Measurements from ENCODE around the gene EVL.

Gene EVL

DNA sequence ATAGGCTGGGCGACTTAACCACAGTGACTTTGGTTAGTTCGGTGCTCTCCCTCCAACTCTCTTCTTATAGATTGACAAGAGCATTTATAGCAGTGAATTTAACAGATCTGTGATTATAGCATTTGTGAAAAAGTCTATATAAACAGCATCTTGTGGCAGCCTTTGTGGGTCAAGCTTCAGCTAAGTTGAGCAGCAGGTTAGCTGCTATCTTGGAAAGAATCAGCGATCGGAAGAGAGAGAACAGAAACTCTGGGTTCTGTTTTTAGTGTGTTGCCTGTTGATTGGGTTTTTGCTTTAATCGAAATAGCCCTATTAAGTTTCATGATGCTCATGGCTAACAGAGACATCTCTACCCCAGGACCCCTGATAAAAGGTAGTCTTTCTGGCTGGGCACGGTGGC lies 20.2 kb downstream of the EVL start:
- DNase-seq (ENCODE audit: low spot score): no peak

DNA sequence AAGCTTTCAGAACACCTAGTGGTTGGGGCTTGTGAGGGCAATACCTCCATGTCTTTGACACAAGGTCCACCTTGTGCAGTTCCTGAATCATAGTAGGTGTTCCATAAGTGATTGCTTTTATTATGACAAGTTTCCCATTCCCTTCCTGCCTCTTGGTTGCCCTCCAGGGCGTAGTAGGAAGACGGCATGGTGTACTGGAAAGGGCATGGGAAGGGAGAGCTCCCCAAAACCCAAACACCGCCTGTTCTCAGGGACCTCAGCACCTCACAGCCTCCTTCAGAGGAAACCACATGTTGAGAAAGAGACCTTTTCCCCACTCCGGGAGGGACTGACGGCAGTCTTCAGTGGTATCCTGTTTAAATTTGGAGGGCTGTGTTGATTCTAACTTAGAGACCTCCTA lies 21.1 kb downstream of the EVL start:
- DNase-seq (ENCODE audit: low spot score): no peak

GRCh38 chr14:100088226-100088625 lies 23.0 kb downstream of the EVL start:
- no peak for DNase-seq (ENCODE audit: low spot score)

GRCh38 chr14:100091386-100091785 lies 26.2 kb downstream of the EVL start:
- DNase-seq (ENCODE audit: low spot score): no peak

DNA sequence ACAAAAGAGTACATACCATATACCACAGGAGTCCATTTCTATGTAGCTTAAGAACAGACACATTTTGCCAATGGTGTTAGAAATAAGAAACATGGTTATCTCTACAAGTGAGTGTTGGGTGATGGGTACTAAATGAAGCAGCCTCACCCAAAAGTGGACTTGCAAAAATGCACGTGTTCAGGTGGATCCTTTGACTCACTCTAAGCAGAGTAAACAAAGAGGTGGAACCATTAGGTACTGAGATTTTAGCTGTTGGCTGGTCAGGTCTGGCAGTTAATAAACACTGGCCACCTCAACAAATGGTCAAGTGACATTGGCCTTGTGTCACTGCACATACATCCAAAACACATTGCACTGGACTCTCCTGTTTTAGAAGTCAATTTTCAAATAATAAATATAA lies 27.6 kb downstream of the EVL start:
- DNase-seq (ENCODE audit: low spot score): no peak

- DNase-seq (ENCODE audit: low spot score): no peak
Measured at GRCh38 chr14:100093319-100093718, 28.1 kb downstream of the EVL start.

- DNase-seq (ENCODE audit: low spot score): no peak
Measured at GRCh38 chr14:100096656-100097055, 31.4 kb downstream of the EVL start.

GRCh38 chr14:100098171-100098570 lies 32.9 kb downstream of the EVL start:
- no peak for DNase-seq (ENCODE audit: low spot score)

GRCh38 chr14:100100032-100100703 lies 34.9 kb downstream of the EVL start:
- no peak for DNase-seq (ENCODE audit: low spot score)

DNA sequence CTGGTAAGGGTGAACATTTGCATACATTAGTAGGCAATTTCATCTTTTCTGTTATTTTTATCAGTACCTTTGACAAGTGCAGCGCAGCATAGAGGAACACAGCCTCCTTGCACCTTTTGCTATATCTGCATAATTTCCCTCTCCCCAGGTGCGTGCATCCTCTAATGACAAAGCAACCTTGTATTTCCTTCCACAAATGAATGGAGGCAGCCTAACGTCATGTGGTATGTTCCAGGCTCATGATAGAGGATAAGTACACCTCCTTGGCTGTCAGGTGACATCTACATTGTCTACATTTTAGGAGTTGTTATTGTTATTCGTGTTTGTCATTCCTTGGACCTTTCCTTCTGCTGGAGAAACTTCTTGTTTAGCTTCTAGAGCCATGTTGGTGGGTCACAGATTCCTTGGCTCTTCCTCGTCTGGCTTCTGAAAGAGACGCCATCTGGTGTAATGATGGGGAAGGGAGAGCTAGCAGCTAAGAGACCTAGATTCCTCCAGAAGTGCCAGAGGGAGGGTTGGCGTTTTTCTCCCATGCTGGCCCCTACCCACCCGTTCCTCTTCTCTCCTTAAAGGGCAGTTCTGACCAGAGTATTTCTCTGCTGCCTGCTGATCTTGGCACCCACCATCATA lies 37.0 kb downstream of the EVL start:
- no peak for DNase-seq (ENCODE audit: low spot score)

GRCh38 chr14:100103250-100104005 lies 38.2 kb downstream of the EVL start:
- DNase-seq (ENCODE audit: low spot score): peak; percentile 48

DNA sequence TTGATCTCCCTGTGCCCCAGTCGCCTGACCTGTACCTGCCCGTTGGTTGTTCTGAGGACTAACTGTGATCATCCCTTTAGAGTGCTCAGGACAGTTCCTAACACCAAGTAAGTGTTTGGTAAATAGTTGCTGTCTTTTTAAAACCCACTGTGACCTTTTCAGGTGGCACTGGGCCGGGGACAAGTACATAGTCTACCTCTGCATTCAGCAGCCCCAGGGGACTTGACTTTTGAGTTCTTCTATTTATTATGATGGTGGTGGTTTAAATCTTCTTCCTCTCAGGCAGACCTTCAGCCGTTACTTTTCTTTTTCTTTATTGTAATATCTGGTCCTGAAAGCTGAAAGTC lies 38.8 kb downstream of the EVL start:
- DNase-seq (ENCODE audit: low spot score): no peak

DNA sequence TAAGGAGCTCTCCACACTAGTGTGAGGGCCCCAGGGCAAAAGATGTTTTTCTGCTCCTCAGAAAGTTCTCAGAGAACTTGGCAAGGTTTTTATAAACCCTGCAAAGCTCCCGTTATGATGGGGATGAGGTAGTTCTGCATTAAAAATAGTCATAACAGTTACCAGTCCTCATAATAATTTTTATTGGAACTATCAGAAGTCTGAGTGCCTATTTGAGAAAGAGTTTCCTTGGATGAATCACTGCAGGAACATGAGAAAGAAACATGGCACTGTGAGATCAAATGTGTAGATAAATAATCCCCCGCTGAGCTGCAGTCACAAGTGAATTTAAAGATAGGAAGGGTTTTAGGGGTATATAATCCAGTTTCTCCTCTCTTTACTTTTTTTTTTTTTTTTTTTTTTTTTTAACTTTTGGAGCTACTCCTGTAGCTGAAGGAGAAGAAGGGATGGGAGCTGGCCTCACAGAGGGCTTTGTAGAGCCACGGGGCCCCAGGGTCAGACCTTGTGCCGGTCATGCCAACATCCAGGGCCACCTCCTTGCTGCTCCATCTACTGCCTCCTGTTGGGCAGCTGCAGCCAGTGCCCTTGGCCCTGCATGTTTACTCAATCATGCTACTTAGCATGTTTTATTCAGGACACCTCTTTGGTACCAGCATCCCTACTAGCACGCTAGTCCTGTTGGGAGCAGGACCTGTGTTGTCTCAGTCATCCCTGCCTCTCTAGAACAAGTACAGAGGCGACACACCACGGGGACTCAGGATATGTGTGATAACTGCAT lies 39.5 kb downstream of the EVL start:
- no peak for DNase-seq (ENCODE audit: low spot score)

DNA sequence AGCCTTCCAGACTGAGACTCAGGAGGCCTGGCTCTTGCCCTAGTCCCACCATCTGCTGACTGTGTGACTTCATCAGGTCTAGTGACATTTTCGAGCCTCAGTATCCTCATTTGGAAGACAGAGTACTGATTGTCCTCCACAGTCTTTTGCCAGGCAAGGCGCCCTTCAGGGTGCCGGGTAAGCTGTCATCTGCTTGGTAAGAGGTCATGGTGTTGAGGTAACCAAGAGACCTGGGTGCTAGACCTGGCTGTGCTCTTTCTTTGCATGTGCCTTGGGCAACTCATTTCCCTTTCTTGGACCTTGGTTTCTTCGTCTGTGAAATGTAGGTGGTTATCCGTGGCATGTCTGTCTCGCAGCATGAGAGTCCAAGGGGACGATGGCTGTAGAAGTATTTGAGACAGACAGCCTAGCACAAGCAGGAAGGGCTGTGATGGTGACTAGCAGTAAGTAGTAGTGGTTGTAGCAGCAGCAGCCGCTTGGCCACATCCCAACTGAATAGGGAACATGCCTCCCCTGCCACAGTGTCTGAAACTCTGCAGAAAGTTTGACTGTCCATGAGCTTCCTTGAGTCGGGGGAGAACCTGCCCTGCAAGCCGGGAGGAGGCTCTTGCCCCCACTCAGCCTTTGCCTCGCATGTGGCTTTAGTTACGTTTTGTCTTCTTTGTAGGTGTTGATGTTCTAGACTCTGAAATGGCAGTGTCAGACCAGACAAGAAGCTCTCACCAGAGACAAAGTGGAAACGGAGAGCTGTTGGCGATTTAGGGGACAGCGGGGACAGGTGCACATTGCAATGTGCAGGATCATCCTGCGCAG lies 40.3 kb downstream of the EVL start:
- peak; percentile 68 for DNase-seq (ENCODE audit: low spot score)

GRCh38 chr14:100106250-100107112 lies 41.3 kb downstream of the EVL start:
- DNase-seq (ENCODE audit: low spot score): no peak

DNA sequence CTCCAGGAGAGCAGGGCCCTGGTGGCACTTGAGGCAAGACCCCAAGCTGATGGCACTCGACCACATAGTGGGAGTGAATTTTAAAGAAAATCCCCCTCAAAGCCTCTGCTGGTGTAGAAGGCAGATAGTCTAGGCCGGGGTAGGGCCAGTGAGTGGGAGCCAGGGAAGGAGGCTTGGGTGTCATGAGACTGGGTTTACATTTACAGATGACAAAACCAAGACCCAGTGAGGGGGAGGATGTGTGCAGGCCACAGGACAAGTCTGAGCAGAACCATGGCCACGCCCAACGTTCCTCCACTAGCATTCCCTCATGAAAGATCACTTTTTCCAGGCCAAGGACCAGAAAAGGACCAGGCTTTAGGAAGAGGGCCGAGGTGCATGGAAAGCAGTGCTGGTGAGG lies 42.0 kb downstream of the EVL start:
- DNase-seq (ENCODE audit: low spot score): no peak

- DNase-seq (ENCODE audit: low spot score): peak; percentile 85
Measured at GRCh38 chr14:100108042-100108825, 43.0 kb downstream of the EVL start.

- DNase-seq (ENCODE audit: low spot score): no peak
Measured at GRCh38 chr14:100108840-100109593, 43.8 kb downstream of the EVL start.

GRCh38 chr14:100109594-100109955 lies 44.4 kb downstream of the EVL start:
- DNase-seq (ENCODE audit: low spot score): no peak
